A549 (cell line): ENCODE measurements around the gene LRRC71. TPM values are rescaled to one million over a fixed set of nuclear protein-coding genes. Genes with fewer than 3 reads are reported as not detected.

Experiments used
- ATAC-seq, 2 experiments: fragments of 200-7000 bp in 1 of 2; fragments of >200 bp in 1 of 2; cut with Nextera tagmentation in 1 of 2; cut with Tn5 transposase in 1 of 2; 3 replicates each; pipeline versions ENCODE4 v1.8.0 to v1.9.1; 2018 to 2020; ENCODE audit warnings: mild to moderate bottlenecking in 1 of 2, moderate library complexity in 1 of 2
- CTCF ChIA-PET: fragments of 300-600 bp; sonication (Branson Sonifier 250); formaldehyde crosslinking; extraction: SDS; loops from one replicate; lab custom pipeline; 2021; ENCODE audit warnings: antibody characterized with exemption, inconsistent platforms; lab: Yijun Ruan, JAX
- POLR2A ChIA-PET: fragments of 350-600 bp; formaldehyde crosslinking; extraction: SDS; loops from one replicate; lab custom pipeline; 2021; ENCODE audit warnings: antibody characterized with exemption, inconsistent platforms; lab: Yijun Ruan, JAX
- DNase-seq, 2 experiments: peaks; one replicate each; pipeline versions ENCODE4 v3.0.0 to v3.0.0-alpha.2; 2011 to 2016; ENCODE audit warnings: low read depth in 1 of 2, low spot score in 1 of 2
- FAIRE-seq: peaks from 2 replicates; lab custom pipeline; 2011; peaks lifted over from hg19 to GRCh38; lab: Jason Lieb, UNC
- H3K27ac ChIP-seq, 2 experiments: fragments of >200 bp; sonication (Bioruptor Twin); formaldehyde crosslinking; 3 replicates each; pipeline ENCODE4 v1.5.1; 2016 to 2017
- H3K4me1 ChIP-seq: fragments of >200 bp; sonication (Bioruptor Twin); formaldehyde crosslinking; 3 replicates; pipeline ENCODE4 v1.6.1; 2016
- H3K4me2 ChIP-seq: fragments of >200 bp; sonication (Bioruptor Twin); formaldehyde crosslinking; 3 replicates; pipeline ENCODE4 v1.6.1; 2016
- H3K4me3 ChIP-seq: fragments of >200 bp; sonication (Bioruptor Twin); formaldehyde crosslinking; 3 replicates; pipeline ENCODE4 v1.5.1; 2016
- H3K9me3 ChIP-seq: fragments of >200 bp; sonication (Bioruptor Twin); formaldehyde crosslinking; 3 replicates; pipeline ENCODE4 v1.6.1; 2016
- CHD2 ChIP-seq: fragments of 150-350 bp; IDR thresholded peaks from 2 replicates; pipeline ENCODE4 v1.6.1; 2014; ENCODE audit warnings: low read length; ENCODE audit not compliant: partially characterized antibody
- EHF ChIP-seq: fragments of 250-450 bp; sonication (Bioruptor Pico); IDR thresholded peaks from 2 replicates; pipeline ENCODE4 v1.5.0; 2020; ENCODE audit warnings: mild to moderate bottlenecking
- FOSB ChIP-seq: fragments of 250-450 bp; sonication (Bioruptor Pico); IDR thresholded peaks from 2 replicates; pipeline ENCODE4 v1.5.0; 2020; ENCODE audit warnings: mild to moderate bottlenecking, moderate library complexity
- FOSL2 ChIP-seq, 2 experiments: fragments of 450-650 bp in 1 of 2; fragments of >200 bp in 1 of 2; sonication (Bioruptor Twin) in 1 of 2; formaldehyde crosslinking; IDR thresholded peaks; 2 replicates each; pipeline versions ENCODE4 v1.5.0 to v1.6.1; 2016 to 2020; ENCODE audit warnings: mild to moderate bottlenecking in 1 of 2, moderate library complexity in 1 of 2
- FOXS1 ChIP-seq: fragments of 250-450 bp; sonication (Bioruptor Pico); IDR thresholded peaks from 2 replicates; pipeline ENCODE4 v1.5.0; 2020; ENCODE audit warnings: mild to moderate bottlenecking, moderate library complexity
- GATA3 ChIP-seq: IDR thresholded peaks from 2 replicates; pipeline ENCODE4 v1.6.1; 2012; ENCODE audit warnings: borderline replicate concordance
- HDAC2 ChIP-seq: fragments of 200-600 bp; sonication (generic); IDR thresholded peaks from 2 replicates; pipeline ENCODE4 v1.6.1; 2016
- HOXB13 ChIP-seq: fragments of 250-450 bp; sonication (Bioruptor Pico); IDR thresholded peaks from 2 replicates; pipeline ENCODE4 v1.5.0; 2020; ENCODE audit warnings: low read depth, mild to moderate bottlenecking, moderate library complexity
- HOXB5 ChIP-seq: fragments of 250-450 bp; sonication (Bioruptor Pico); IDR thresholded peaks from 2 replicates; pipeline ENCODE4 v1.5.0; 2020; ENCODE audit warnings: mild to moderate bottlenecking, moderate library complexity
- KDM1A ChIP-seq: fragments of 200-600 bp; sonication (generic); IDR thresholded peaks from 2 replicates; pipeline ENCODE4 v1.6.1; 2016; ENCODE audit warnings: low read depth, mild to moderate bottlenecking
- NFE2L2 ChIP-seq: fragments of 150-350 bp; conservative IDR thresholded peaks from 2 replicates; pipeline ENCODE4 v1.6.1; 2014; ENCODE audit warnings: low read length
- RARB ChIP-seq: fragments of 250-450 bp; sonication (Bioruptor Pico); IDR thresholded peaks from 2 replicates; pipeline ENCODE4 v1.8.0; 2021; ENCODE audit warnings: mild to moderate bottlenecking, moderate library complexity
- RFX5 ChIP-seq: fragments of 450-650 bp; IDR thresholded peaks from 2 replicates; pipeline ENCODE4 v1.7.1; 2014; ENCODE audit warnings: antibody characterized with exemption, mild to moderate bottlenecking, moderate library complexity
- SMC3 ChIP-seq: fragments of >200 bp; sonication (Bioruptor Twin); formaldehyde crosslinking; IDR thresholded peaks from 3 replicates; pipeline ENCODE4 v1.6.1; 2018; ENCODE audit warnings: inconsistent platforms
- SREBF2 ChIP-seq: fragments of 450-650 bp; IDR thresholded peaks from 2 replicates; pipeline ENCODE4 v1.6.1; 2014; ENCODE audit warnings: mild to moderate bottlenecking, moderate library complexity
- TFCP2L1 ChIP-seq: fragments of 250-450 bp; sonication (Bioruptor Pico); IDR thresholded peaks from 2 replicates; pipeline ENCODE4 v1.5.0; 2021; ENCODE audit warnings: mild to moderate bottlenecking
- ZC3H11A ChIP-seq: fragments of 450-650 bp; IDR thresholded peaks from 2 replicates; pipeline ENCODE4 v1.6.1; 2014; ENCODE audit warnings: antibody characterized with exemption, mild to moderate bottlenecking
- ZFP36 ChIP-seq: fragments of 450-650 bp; IDR thresholded peaks from 2 replicates; pipeline ENCODE4 v1.6.1; 2014; ENCODE audit warnings: borderline replicate concordance; ENCODE audit not compliant: partially characterized antibody
- ZSCAN20 ChIP-seq: fragments of 250-450 bp; sonication (Bioruptor Pico); IDR thresholded peaks from 2 replicates; pipeline ENCODE4 v1.8.0; 2022; ENCODE audit warnings: mild to moderate bottlenecking, moderate library complexity
- WGBS: methylation state at CpG from one replicate; pipeline ENCODE4 v1.1.6; 2017; ENCODE audit errors: missing lambda C conversion rate; 5-methylcytosine and 5-hydroxymethylcytosine counted together
- polyA plus RNA-seq, 4 experiments: library from polyadenylated mRNA; depleted of rRNA in 3 of 4; stranded (reverse); fragments of >200 nt; fragmentation: RNase III in 1 of 4; extraction: RNeasy Plus Mini Kit Qiagen cat#74134 plus additional on column Dnase treatment in 1 of 4; gene quantifications; 2 replicates in 3 of 4; 3 replicates in 1 of 4; pipeline ENCODE4 v1.2.3, GENCODE V29; 2011 to 2017
- TF ChIP-seq, protein P1 (sequence below): fragments of >200 bp; sonication (Bioruptor Twin); formaldehyde crosslinking; IDR thresholded peaks from 3 replicates; pipeline ENCODE4 v1.6.1; 2016
- TF ChIP-seq, protein P2 (sequence below): IDR thresholded peaks from 2 replicates; pipeline ENCODE4 v1.6.1; 2012
- TF ChIP-seq, protein P3 (sequence below): IDR thresholded peaks from 2 replicates; pipeline ENCODE4 v1.6.1; 2012
- TF ChIP-seq, protein P4 (sequence below): IDR thresholded peaks from 2 replicates; pipeline ENCODE4 v1.6.1; 2012; ENCODE audit warnings: low read depth, borderline replicate concordance
- TF ChIP-seq, protein P5 (sequence below): fragments of 200-600 bp; sonication (generic); IDR thresholded peaks from 2 replicates; pipeline ENCODE4 v1.6.1; 2016; ENCODE audit warnings: antibody characterized with exemption, mild to moderate bottlenecking, moderate library complexity

LRRC71 gene
- polyA plus RNA-seq, 2 of the 4 experiments (the other 2 are of a cell fraction), result 0.10 TPM; not detected in 1

DNA sequence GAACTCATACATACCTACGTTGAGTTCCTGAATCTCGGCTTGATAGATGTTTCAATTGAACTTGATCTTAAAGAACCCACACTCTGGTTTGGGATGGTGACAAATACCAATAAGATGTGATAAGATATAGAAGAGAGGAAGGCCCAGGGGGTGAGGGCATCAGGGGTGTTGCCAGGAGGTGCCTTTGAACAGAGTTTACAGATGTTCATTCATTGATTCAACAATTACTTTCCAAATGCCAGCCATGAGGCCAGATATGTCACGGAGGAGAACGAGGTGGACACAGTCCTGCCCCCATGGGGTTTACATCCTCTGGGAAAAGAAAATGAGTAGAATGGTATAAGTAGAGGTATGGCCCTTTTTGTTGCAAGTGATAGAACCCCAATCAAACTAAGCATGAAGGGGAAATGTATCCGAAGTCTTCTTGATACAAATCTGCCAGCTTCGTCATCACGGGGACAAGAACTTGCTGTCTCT is 659 bp downstream of the LRRC71 start:
- Histone ChIP-seq H3K9me3 (no peaks in the 10 kb centered on the region), H3K27ac (no peak overlapping the region; a peak in 1 of 6 replicates), H3K4me3 (no peak overlapping the region), H3K4me1 (peaks cover 11% of the 10 kb centered on the region), H3K4me2 (peak overlapping the region; percentile 91; the same call in 2 of the 3 replicates)
- ChIA-PET CTCF (interaction anchor here (0.6 to 11.4 kb wide), 22 partner anchors 9 to 297 kb away, joined by 3 to 341 read pairs (median 5); partner anchors contain the start of genes INSRR, NES, NTRK1 and PEAR1), POLR2A (no interaction called here)
- ATAC-seq (no peak), DNase-seq (no peak), FAIRE-seq (no peak)
- TF ChIP-seq, protein P1, sequence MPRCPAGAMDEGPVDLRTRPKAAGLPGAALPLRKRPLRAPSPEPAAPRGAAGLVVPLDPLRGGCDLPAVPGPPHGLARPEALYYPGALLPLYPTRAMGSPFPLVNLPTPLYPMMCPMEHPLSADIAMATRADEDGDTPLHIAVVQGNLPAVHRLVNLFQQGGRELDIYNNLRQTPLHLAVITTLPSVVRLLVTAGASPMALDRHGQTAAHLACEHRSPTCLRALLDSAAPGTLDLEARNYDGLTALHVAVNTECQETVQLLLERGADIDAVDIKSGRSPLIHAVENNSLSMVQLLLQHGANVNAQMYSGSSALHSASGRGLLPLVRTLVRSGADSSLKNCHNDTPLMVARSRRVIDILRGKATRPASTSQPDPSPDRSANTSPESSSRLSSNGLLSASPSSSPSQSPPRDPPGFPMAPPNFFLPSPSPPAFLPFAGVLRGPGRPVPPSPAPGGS, result no peak
- TF ChIP-seq HDAC2 (no peak), RARB (CRISPR knock-in tag) (no peak), KDM1A (no peak)
- WGBS, result 65% methylated on average over 7 of the region's 7 CpGs

DNA sequence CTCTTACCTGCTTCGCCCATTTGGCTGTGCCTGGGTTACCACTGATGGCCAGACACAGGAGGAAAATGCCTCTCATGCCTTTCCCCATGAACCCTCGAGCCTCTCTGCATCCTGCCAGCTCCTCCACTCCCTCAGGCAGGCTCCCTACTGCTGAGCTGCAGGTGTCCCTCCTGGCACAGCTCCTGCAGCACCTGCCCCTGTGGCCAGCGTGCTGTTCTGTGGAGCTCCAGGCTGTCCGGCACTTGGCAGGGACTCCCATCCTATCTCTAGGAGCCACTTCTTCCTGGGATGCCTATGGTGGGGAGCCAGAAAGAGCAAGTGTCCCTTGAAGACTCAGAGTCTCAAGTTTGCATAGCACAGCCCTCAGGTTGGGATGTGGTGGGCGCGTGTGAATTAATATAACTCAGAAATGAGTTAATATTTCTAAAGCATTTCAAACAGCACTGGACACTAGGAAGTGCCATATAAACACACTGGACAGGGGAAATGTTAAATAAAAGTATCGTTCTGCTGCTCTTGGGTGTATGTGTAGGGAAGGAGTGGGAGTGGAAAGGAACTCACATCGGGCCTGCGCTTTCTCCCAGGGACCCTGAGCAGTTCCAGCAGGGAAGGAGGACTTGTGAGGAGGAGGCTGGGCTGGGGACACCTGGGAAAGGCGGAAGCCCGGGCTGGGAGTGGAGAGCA is 2.7 kb downstream of the LRRC71 start:
- CTCF ChIA-PET, result interaction anchor here (0.7 to 11.4 kb wide), 13 partner anchors 9 to 234 kb away, joined by 3 to 341 read pairs (median 8); partner anchors contain the start of genes INSRR, NTRK1 and PEAR1
- FAIRE-seq (no peak), ATAC-seq (no peak), DNase-seq (no peak)
- Histone ChIP-seq H3K4me2 (no peak overlapping the region), H3K4me1 (peaks cover 17% of the 10 kb centered on the region), H3K9me3 (no peaks in the 10 kb centered on the region), H3K4me3 (no peak overlapping the region), H3K27ac (no peak overlapping the region)
- POLR2A ChIA-PET, result interaction anchor here (1.5 kb wide), 1 partner anchor 27 kb away, joined by 3 read pairs; no protein-coding TSS in a partner anchor
- TF ChIP-seq SREBF2, result no peak
- no peak for TF ChIP-seq ZC3H11A
- TF ChIP-seq FOSB (CRISPR knock-in tag), result no peak
- no peak for TF ChIP-seq ZFP36
- TF ChIP-seq, protein P2, sequence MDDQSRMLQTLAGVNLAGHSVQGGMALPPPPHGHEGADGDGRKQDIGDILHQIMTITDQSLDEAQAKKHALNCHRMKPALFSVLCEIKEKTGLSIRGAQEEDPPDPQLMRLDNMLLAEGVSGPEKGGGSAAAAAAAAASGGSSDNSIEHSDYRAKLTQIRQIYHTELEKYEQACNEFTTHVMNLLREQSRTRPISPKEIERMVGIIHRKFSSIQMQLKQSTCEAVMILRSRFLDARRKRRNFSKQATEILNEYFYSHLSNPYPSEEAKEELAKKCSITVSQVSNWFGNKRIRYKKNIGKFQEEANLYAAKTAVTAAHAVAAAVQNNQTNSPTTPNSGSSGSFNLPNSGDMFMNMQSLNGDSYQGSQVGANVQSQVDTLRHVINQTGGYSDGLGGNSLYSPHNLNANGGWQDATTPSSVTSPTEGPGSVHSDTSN, result no peak
- no peak for TF ChIP-seq GATA3
- TF ChIP-seq ZSCAN20 (CRISPR knock-in tag), result no peak
- TF ChIP-seq NFE2L2, result no peak
- no peak for TF ChIP-seq HOXB13 (CRISPR knock-in tag)
- TF ChIP-seq, protein P3, sequence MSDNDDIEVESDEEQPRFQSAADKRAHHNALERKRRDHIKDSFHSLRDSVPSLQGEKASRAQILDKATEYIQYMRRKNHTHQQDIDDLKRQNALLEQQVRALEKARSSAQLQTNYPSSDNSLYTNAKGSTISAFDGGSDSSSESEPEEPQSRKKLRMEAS, result no peak
- no peak for TF ChIP-seq HDAC2
- TF ChIP-seq FOSL2 (IDR thresholded peaks at IDR 0.05), result no peak
- TF ChIP-seq FOSL2 (CRISPR knock-in tag; IDR thresholded peaks at IDR 0.05), result no peak
- TF ChIP-seq, protein P4, sequence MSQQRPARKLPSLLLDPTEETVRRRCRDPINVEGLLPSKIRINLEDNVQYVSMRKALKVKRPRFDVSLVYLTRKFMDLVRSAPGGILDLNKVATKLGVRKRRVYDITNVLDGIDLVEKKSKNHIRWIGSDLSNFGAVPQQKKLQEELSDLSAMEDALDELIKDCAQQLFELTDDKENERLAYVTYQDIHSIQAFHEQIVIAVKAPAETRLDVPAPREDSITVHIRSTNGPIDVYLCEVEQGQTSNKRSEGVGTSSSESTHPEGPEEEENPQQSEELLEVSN, result no peak
- TF ChIP-seq SMC3, result no peak
- 59% methylated on average over 11 of the region's 11 CpGs for WGBS

DNA sequence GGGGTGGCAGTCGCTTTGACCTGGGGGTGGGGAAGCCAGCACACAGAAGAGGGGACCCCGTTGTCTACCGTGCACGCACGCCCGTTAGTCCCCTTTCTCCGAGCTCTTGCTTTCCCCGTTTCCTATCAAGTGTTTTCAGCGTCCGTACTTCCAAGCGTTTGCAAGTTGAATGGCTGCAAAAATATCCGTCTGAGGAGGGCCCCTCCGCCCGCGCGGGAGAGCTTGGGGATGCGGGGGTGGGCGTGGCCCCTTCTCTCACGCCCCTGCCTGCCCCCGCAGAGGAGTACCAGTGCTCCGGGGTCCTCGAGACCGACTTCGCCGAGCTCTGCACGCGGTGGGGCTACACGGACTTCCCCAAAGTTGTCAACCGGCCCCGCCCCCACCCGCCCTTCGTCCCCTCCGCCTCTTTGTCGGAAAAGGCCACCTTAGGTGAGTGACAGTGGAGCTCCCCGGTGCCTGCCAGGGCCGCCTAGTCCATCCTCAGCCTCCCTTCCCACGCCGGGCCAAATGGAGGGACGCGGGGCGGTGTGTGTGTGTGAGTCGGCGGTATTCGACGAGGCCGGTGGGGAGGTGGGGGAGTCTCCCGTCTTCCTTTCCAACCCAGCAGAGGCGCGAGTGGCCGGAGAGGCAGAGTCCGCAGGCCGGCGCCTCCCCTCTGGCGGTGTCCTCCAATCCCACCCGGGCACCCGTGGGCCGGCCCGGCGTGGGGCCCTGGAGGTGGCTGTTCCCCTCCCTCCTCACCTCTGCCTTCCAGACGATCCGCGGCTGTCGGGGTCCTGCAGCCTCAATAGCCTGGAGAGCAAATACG is 3.4 kb downstream of the LRRC71 start:
- H3K9me3 ChIP-seq, result no peaks in the 10 kb centered on the region
- TF ChIP-seq CHD2, result no peak
- no peak for TF ChIP-seq HOXB13 (CRISPR knock-in tag)
- TF ChIP-seq, protein P4, result no peak
- TF ChIP-seq TFCP2L1 (CRISPR knock-in tag), result no peak
- TF ChIP-seq, protein P5, sequence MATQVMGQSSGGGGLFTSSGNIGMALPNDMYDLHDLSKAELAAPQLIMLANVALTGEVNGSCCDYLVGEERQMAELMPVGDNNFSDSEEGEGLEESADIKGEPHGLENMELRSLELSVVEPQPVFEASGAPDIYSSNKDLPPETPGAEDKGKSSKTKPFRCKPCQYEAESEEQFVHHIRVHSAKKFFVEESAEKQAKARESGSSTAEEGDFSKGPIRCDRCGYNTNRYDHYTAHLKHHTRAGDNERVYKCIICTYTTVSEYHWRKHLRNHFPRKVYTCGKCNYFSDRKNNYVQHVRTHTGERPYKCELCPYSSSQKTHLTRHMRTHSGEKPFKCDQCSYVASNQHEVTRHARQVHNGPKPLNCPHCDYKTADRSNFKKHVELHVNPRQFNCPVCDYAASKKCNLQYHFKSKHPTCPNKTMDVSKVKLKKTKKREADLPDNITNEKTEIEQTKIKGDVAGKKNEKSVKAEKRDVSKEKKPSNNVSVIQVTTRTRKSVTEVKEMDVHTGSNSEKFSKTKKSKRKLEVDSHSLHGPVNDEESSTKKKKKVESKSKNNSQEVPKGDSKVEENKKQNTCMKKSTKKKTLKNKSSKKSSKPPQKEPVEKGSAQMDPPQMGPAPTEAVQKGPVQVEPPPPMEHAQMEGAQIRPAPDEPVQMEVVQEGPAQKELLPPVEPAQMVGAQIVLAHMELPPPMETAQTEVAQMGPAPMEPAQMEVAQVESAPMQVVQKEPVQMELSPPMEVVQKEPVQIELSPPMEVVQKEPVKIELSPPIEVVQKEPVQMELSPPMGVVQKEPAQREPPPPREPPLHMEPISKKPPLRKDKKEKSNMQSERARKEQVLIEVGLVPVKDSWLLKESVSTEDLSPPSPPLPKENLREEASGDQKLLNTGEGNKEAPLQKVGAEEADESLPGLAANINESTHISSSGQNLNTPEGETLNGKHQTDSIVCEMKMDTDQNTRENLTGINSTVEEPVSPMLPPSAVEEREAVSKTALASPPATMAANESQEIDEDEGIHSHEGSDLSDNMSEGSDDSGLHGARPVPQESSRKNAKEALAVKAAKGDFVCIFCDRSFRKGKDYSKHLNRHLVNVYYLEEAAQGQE, result no peak
- TF ChIP-seq ZSCAN20 (CRISPR knock-in tag), result no peak
- no peak for TF ChIP-seq RFX5
- no peak for TF ChIP-seq NFE2L2
- no peak for TF ChIP-seq FOXS1
- no peak for TF ChIP-seq HDAC2
- no peak for TF ChIP-seq EHF (CRISPR knock-in tag)
- TF ChIP-seq HOXB5 (CRISPR knock-in tag), result no peak
- ChIA-PET POLR2A (no interaction called here), CTCF (interaction anchor here (0.7 to 11.4 kb wide), 12 partner anchors 12 to 246 kb away, joined by 3 to 341 read pairs (median 6); partner anchors contain the start of genes INSRR, NTRK1 and PEAR1)
- H3K4me2 ChIP-seq, result no peak overlapping the region
- FAIRE-seq (no peak), DNase-seq (no peak), ATAC-seq (no peak)
- H3K4me3 ChIP-seq, result no peak overlapping the region
- peaks cover 17% of the 10 kb centered on the region for H3K4me1 ChIP-seq
- WGBS, result 82% methylated on average over 52 of the region's 64 CpGs
- no peak overlapping the region for H3K27ac ChIP-seq
